ENCODE data around the gene HTRA3. TPM values are rescaled to one million over a fixed set of nuclear protein-coding genes. Genes with fewer than 3 reads are reported as not detected.
"Not testable (repeated sequence)": the region's sequence is repeated elsewhere in the genome, so short reads cannot be mapped to it uniquely, and the experiment has no call there.

Gene HTRA3
- total RNA-seq, 1 donor from 2014 or later: 35.2 TPM

DNA sequence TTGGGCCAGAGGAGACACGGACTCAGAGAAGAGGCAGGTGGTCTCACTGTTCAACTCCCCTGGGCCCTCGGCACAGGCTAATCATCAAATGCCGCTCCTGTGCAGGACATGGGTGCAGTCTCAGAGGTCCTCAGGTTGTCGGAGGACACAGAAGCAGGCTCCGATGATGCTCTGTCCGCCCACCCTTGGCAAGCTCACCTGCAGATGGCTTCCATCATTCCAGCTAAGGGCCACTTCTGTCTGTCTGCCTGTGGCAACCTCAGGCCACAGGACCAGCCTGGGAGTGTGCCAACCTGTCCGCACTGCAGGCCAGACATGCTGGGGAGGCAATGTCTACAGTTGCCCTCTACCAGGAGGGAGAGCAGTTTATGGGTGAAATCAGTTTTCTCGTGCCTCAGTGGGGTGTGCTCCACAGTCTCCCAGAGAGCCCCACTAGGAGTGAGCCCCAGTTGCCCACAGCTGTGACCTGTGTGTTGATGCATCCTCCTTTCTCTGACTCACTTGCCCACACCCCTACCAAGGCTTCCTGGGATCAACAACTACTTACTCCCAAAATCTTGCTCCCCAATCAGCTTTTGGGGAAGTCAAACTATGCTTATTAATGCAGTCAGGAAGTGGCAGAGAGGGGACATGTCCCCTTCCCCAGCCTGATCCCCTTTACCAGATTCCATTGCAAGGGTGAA, 55.9 kb downstream of the HTRA3 start:
- DNase-seq: no peak

DNA sequence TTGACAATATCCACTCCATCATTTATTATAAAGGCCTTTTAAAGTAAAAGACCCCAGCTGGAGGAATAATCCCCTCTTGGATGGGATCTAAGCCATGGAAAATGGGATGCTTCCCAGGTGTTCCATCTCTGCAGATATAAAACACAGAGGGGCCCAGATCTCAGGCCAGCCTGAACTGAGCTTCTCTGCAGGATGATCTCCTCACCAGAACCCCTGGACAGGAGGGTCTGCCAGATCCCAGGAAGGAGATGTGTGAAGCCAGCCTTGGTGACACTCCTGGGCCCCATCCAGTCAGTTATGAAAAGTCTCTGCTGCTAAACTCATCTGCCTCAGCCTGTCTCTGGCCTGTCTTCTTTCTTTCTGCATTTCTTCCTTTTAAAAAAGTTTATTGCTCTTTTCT, 56.7 kb downstream of the HTRA3 start:
- DNase-seq: peak; percentile 46

DNA sequence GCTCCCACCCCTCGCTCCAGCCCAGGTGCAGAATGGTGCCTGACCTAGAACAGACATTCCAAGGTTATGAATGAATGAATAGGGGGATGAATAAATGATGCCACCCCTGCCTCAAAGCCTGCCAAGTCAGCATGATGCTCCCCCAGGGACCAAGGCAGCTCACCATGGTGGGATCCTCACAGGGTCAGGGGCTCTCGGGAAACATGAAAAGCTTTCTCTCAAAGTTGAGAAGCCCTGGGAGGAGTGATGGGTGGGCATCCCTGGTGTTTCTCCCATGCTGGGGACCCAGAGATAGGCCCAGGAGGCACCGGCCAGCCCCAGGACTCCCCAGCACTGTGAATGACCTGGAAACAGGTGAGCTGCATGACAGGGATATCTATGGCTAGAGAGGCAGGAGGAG, 58.9 kb downstream of the HTRA3 start:
- DNase-seq: no peak

DNA sequence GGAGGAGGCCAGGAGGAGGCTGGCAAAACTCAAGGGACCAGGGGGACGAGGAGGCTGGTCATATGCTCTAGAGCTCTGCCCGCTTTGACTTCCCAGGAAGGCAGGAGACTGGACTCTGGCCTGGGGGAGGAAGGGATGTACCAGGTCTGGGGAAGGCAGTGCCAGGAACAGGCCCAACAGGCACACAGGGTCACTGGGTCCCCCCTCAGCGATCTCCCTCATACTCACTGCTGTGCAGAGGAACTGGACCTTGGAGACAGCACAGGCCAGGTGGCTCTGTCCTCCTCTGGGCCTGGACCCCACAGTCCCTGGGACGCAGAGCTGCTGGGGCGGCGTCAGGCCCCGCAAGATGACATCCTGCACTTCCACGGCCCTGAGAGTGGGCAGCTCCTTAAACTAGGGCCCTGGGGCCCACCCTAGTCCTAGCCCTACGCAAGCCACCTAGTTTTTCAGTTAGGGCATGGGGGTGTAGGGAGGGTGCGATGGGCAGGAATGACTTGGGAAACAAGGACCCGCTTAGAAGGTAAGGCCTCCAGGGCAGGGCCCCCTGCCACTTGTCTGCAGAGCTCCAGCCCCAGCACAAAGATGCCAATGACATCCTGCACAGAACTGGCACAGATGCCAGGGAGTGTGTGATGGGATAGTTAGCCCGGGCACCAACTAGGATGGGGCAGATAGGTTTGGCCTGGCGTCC, 59.5 kb downstream of the HTRA3 start:
- no peak for DNase-seq

DNA sequence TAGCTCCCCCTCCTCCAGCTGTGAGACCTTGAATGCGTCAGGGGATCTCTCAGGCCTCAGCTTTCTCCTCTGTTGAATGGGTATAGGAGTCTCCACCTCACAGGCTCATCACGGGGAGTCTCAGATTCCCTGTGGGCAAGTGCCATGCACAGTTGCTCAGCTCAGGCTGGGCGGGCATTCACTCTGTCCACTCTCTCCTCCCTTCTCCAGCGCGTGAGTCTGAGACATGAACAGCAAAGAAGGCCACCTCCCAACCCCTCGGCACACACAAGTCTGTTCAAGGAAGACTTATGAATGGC, 60.0 kb downstream of the HTRA3 start:
- DNase-seq: no peak

DNA sequence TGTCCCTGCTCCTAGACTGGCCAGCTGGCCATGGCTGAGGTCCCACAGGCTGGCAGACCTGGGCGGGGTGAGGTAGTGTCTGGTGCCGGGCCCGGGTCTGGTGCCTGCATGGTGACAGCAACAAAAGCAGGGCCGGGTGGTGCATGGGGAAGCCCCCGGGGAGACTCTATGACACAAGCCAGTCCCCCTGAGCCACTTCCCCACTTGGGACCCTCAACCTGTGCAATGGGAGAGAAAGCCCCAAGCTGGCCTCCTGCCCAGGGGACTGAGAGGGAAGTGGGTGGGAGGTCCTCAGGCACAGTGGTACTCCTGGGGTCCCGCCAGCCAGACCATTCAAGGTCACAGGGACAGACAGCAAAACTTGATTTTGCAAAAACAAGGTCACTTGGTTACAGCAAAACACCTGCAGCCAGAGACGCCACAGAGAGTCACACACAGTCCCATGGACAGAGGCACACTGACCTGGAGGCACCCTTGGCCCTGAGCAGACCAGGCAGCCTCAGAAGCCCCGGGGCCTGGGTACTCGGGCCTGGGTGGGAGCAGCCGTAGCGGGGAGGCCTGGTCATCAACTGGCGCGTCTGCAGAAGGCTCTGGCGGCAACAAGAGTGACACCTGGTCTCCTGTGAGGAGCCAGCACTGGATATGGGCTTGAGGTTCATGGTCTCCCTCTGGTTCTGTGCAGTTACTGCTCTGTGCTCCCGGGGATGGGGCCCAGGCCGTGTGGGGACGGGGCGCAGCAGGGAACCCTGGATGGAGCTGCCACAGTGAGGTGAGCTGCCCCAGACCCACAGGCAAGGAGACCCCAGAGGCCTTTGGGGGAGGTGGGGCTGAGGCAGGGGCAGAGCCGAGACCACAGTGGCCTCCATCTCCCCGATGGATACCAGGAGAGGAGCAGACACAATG, 60.6 kb downstream of the HTRA3 start:
- DNase-seq: no peak

DNA sequence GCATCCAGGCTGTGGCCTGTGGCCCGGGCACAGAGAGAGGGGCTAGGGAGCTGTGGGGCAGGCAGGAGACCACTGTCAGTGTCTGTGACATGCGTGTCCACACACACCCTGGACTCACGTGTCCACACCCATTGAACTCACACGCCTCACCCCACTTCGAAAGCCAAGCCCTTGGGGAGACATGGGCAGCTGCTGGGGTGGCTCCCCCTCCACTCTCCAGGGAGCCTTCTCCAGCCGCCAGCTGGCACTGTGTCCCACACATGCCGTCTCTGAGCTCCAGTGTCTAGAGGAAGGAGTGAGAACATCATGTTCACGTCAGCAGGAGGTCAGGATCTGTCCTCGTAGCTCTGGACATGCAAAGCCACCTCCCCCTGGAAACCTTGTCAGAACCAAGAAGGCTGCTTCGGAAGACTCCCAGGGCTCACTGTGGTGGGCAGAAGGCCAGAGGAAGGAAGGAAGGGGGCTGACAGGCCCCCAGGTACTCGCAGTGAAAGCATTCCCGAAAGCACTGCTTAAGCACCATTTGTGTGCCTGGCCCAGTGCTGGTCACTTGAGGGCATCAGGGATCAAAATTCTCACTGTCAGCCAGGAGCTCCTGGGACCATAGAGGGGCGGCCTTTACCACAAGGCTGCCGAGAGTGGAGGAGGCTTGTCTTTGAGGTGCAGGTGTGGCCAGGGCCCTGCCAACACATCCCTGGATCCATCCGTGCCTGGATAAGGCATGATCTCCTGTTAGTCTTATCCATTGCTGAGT, 61.4 kb downstream of the HTRA3 start:
- peak; percentile 58 for DNase-seq

DNA sequence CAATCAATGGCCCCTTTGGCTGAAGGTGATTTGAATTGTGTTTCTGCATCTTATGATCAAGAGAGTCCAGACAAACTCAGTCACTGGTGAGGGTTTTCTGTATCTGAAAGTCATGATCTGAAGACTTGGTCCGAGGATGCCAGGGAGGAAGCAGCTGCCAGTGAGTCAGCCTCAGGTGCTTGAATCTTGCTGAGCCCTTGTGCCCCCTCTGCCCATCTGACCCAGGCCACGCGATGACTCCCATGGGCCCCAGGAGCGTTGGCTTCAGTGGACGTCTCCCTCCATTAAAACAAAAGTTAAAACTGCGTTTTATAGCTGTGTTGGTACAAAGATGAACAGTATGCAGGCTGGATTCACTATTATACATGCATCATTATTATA, 62.0 kb downstream of the HTRA3 start:
- no peak for DNase-seq

DNA sequence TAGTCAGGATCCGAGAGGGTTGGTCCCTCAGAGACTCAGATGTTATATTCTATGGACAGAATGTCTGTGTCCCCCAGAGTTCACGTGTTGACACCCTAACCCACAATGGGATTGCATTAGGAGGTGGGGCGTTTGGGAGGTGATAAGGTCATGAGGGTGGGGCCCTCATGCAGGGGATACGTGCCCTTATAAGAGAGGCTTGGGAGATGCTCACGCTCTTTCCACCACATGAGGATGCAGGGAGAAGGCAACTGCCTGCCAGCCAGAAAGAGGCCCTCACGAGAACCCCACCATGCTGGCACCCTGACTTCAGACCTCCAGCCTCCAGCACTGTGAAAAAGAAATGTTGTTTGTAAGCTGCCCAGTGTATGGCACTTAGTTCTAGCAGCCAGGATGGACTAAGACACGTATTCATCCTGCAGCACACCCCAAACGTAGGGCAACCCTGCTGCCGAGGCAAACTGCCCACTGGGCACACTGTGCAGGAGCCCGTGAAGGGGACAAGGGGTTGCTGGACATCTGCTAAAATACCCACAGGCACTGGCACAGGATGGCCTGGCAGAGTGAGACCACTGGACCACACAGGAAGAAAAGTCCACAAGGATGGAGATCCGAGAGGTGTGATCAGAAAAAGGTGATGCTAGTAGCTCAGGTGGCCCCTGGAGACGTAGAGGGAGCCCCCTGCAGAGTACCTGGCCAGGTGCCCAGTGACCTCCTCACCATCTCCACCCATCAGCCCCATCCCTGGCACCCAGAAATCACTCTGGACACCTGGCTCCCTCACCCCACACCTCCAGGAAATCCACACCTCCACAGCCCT, 62.7 kb downstream of the HTRA3 start:
- DNase-seq: no peak

DNA sequence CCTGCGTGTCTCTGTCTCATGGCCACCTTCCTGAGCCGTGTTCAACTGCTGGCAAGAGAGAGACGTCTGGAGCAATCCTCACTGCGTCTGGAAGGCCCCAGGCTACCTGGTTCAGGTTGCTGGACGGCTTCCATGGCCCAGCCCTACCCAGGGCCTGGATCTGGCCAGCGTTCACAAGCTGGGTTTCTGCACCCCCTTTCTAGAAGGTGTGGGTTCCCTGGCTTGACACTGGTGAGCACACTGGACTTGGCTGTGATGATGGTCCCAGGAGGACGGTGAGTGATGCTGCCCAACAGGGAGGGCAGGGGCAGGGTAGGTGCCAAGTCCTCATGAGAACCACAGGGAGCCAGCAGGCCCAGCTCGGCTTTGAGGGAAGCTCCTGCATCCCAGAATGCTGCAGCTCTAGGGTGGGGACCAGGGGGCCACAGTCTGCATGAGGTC, 63.4 kb downstream of the HTRA3 start:
- no peak for DNase-seq

DNA sequence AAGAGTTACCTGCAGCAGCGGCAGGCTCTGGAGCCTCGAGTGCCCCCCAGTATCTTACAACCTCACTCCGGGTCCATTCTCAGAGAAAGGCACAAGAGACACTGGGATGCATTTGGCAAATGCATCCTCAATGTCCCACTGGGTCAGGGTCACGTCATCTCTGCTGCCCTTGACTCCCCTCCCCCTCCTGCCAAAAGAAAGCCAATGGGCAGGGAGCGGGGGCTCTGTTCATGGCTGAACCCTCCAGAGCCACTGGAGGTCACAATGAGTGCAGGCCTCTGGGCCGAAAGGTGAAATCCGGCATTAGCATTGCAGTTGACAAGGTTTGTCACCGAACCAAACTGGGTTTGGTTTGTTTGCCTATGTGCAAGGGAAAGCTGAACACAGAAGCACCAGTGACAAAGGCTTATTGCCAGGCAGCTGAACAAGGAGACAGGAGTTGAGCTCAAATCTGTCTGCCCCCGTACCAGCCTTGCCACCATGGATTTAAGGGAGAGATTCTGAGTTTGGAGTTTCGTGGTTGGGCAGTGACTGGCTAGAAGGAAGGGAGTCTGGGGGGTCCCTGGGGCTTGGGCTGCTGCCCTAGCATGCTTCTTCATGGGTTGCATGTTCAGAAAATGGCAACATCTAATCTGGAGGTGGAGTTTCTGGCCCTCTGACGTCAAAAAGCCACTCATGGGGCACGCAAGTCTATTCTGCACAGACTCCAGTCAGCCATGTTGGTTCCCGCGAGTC, 64.3 kb downstream of the HTRA3 start:
- DNase-seq: no peak

DNA sequence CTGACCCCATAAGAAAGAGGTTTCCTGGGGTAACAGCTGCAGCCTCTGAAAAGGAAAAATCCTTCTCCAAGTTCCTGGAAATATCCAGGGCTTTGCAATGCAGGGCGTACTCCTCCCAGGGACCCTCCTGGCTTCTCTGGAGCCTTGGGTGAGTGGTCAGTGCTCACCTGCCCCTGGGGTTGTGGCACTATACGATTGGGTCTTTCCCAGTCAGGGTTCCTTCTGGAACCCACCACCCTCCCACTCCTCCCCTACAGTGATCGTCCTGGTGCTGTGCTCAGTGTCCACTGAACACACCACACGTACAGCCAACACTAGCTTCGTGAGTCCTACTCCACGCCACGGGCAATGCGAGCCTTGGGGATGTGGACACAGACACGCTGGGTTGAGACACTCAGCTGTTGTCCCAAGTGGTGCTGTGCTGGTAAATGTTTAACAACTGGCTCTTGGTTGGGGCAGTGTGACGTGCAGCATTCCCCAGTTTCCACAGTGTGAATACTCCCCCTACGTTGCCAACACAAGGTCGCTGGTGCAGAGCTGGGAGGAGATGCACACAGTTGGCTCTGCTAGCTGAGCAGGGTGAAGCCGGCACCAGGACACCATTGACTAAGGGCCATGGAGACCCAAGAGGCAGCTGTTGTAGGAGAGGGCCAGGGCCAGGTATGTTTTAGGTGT, 65.4 kb downstream of the HTRA3 start:
- no peak for DNase-seq

DNA sequence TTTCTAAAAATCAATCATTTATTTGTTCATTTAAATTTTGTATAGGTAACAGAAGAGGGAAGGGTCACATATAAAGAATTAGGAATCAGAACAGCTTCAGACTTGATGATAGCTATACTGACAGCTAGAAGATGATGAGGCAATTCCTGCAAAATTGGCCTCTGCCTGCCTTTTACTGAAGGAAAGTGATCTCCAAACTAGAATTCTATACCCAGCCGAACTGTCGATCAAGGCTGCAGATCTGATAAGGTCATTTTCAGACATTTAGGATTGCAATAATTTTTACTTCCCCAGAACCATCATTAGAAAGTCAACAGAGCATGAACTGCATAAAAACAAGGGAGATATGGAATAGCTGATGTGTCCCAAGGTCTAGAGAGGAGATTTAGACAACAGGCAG, 66.3 kb downstream of the HTRA3 start:
- no peak for DNase-seq

DNA sequence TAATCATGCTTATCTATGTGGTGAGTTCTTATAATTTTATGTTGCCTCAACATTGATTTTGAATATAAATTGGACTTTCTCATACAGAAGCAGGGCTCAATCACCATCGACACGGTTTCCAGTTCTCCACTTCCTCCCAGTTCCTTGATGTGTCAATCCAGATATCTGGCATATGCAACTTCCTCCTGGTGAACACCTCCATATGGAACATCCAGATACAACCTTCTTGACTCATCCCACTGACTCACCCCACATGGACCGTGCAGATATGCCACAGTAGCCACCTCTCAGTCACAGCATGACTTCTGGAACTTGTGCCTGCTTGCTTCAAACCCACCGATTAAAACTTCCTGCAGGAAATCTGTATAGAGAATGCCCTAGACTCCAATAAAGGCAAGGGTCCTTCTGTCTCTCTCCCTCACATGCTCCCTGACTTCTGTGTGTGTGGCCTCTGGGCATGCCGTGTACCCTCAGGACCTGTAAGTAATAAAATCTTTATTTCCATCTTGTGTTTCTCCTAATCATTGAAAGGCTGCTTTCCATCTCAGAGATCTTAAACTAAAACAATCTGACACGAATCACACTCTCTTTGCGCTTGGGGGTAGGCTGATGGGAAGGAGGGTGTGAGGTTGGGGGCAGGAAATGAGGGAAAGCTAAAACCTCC, 67.0 kb downstream of the HTRA3 start:
- DNase-seq: no peak

DNA sequence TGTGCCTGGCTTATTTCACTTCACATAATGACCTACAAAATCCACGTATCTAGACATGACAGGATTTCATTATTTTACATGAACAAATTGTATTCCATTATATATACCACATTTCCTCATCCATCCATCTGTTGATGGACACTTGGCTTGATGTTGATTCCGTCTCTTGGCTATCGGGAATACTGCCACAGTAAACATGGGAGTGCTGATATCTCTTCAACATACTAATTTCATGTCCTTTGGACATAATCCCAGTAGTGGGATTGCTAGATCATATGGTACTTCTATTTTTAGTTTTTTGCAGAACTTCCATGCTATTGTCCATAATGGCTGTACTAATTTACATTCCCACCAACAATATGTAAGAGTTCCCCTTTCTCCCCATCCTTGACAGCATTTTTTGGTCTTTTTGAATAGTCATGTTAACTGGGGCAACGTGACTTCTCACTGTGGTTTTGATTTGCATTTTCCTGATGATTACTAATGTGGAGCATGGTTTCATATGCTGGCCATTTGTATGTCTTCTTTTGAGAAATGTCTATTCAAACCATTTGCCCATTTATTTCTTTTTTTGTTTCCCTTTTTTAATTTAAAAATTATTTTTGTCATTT, 68.9 kb downstream of the HTRA3 start:
- DNase-seq: peak; percentile 39

DNA sequence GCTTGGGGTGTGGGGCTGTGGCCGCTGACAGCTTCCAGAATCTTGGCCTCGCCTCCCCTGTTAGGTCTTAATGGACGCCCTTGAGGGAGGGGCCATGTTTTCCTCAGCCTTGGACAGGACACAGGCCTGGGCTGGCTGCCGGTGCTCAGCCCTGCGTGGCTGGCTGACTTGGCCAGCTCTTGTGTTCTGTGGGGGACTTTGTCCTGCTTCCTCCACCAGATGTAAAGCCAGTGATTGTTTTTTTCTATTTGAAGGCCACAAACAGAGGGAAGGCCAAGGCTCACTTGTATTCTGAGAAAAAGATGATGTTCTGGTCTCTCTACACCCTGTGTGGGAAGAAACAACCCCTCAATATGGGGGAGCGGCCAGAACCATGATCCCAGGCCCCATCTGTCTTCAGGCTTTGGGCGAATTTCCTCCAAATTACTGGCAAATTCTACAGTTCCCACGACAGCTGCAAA, 71.3 kb downstream of the HTRA3 start:
- DNase-seq: peak; percentile 93

DNA sequence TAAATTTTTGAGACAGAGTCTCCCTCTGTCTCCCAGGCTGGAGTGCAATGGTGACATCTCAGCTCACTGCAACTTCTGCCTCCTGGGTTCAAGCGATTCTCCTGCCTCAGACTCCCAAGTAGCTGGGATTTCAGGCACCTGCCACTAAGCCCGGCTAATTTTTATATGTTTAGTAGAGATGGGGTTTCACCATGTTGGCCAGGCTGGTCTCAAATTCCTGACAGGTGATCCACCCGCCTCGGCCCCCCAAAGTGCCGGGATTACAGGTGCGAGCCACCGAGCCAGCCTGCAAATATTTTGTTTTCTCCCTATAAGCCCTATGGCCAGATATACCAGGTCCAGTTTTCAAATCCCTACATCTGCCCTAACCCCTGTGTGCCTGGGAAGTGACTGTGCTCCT, 71.7 kb downstream of the HTRA3 start:
- DNase-seq: not testable (repeated sequence)

DNA sequence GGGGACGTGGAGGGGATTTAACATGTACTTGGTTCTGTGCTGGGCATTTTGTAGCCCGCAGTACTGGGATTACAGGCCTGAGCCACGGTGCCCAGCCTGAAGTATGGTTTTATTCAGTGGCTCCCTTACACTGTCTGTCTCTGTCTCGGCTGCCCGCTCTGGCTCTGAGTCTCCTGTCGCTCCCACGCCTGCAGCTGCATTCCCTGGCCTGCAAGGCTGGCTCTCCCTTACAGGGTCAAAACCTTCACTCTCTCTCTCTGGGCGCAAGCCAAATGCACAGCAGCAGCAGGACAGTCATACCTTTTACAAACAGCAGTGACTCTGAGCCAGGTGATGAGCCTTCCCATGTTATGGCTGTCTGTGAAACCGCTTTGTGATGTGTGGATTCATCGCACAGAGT, 72.1 kb downstream of the HTRA3 start:
- DNase-seq: peak; percentile 64

DNA sequence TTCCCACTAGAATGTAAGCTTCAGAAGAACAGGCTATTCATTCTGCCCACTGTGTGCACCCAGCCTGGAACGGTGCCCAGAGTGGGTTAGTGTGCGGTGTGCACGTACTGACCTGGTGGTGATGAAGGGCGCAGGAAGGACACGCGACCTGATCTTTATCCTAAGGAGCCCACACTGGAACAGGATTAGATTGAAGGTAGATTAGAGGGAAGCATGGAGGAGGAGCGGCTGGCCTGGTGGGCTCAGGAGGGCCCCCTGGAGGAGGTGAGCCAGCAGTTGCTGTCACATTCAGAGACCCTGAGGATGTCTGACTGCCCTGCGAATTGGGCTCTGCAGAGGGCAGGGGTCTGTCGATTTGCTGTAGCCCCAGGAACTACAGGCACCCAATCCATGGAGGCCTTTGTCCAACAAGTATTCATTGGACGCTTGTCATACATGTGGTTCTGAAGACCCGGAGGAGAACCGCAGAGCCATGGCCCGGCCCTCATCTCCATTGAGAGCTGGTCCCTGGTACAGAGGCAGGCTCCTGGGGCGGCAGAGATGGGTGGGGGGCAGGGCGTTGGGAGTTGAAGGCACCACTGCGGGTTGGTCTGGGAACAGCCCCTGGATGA, 73.2 kb downstream of the HTRA3 start:
- DNase-seq: no peak
